Gastrocnemius medialis (tissue), 4 donors: ENCODE data around the gene THBD. TPM values are rescaled to one million over a fixed set of nuclear protein-coding genes. Genes with fewer than 3 reads are reported as not detected.

Experiments
- ATAC-seq, 2 donors: fragments of 150-250 bp; one replicate each; pipeline ENCODE4 v1.9.1; 2016
- DNase-seq, 2 donors: peaks; one replicate each; pipeline ENCODE4 v3.0.0-alpha.2; 2019
- H3K27ac ChIP-seq, 4 donors: fragments of 200-600 bp; sonication (generic); 1 replicate in 1 of 4; 2 replicates in 3 of 4; pipeline ENCODE4 v1.5.1; 2016 to 2018; ENCODE audit warnings: mild to moderate bottlenecking in 2 of 4, moderate library complexity in 1 of 4
- H3K27me3 ChIP-seq, 3 donors: fragments of 200-600 bp; sonication (generic) in 2 of 3; 1 replicate in 1 of 3; 2 replicates in 2 of 3; pipeline versions ENCODE4 v1.5.1 to v1.6.0; 2016 to 2019; ENCODE audit warnings: mild to moderate bottlenecking in 1 of 3, moderate library complexity in 1 of 3
- H3K36me3 ChIP-seq, 2 donors: fragments of 200-600 bp; sonication (generic) in 1 of 2; one replicate each; pipeline ENCODE4 v1.5.1; 2017 to 2018
- H3K4me1 ChIP-seq, 2 donors: fragments of 200-600 bp; sonication (generic) in 1 of 2; one replicate each; pipeline ENCODE4 v1.5.1; 2016 to 2017; ENCODE audit warnings: mild to moderate bottlenecking in 2 of 2
- H3K4me3 ChIP-seq, 4 donors: fragments of 200-600 bp; sonication (generic) in 3 of 4; 1 replicate in 1 of 4; 2 replicates in 3 of 4; pipeline ENCODE4 v1.5.1; 2016 to 2019; ENCODE audit warnings: mild to moderate bottlenecking in 2 of 4
- H3K9me3 ChIP-seq, 3 donors: fragments of 200-600 bp; sonication (generic) in 2 of 3; 1 replicate in 1 of 3; 2 replicates in 2 of 3; pipeline ENCODE4 v1.5.1; 2016 to 2019
- POLR2A ChIP-seq, 2 donors: fragments of 450-650 bp; IDR thresholded peaks; one replicate each; pipeline ENCODE4 v1.6.1; 2017; ENCODE audit warnings: antibody characterized with exemption in 2 of 2, mild to moderate bottlenecking in 2 of 2, moderate library complexity in 2 of 2
- in situ Hi-C, 4 donors: fragments of 200-750 bp; cut with MboI; loops; one replicate each; pipeline versions ENCODE4 v1.15.0 to v1.8.0; 2017; ENCODE audit warnings: low sequenced_read_pairs in 4 of 4
- intact Hi-C: fragments of 100-400 bp; cut with DNase I; formaldehyde crosslinking; loops from one replicate; pipeline ENCODE4 v1.15.1; 2023; ENCODE audit warnings: low total_unique reads
- total RNA-seq, 4 donors: library from RNA; depleted of rRNA; stranded (reverse); fragments of >200 nt; gene quantifications; one replicate each; pipeline versions ENCODE4 v1.1.0 to v1.2.3, GENCODE V29; 2016
- TF ChIP-seq, protein P1 (sequence below), 5 experiments: fragments of 450-650 bp in 3 of 5; fragments of 200-600 bp in 2 of 5; sonication (generic) in 2 of 5; IDR thresholded peaks in 4 of 5; conservative IDR thresholded peaks in 1 of 5; 1 replicate in 4 of 5; 2 replicates in 1 of 5; pipeline ENCODE4 v1.5.1; 2016 to 2019; ENCODE audit warnings: antibody characterized with exemption in 5 of 5, mild to moderate bottlenecking in 3 of 5, moderate library complexity in 3 of 5

Gene THBD
- total RNA-seq, 4 donors from 2014 or later, result 9.0 to 25.7 (median 17.5) TPM

DNA sequence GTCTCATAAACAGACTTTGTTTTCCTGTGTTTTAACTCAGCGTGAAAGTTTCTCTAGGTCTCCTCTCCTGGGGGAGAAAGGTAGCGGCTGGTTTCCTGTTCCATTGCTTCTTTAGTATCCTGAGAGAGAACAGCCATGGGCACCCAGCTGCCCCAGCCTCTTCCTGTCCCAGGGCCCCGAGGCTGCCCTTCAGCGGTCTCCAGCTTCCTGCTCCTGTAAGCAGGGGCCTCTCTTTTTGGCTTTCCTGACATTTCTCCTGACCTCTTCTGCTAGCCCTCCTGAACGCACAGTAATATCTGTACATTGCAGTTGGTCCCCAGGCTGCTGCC is 16.8 kb downstream of the THBD start:
- no peaks in the 10 kb centered on the region for H3K36me3 ChIP-seq
- H3K9me3 ChIP-seq, result no peaks in the 10 kb centered on the region
- no peak for ATAC-seq
- DNase-seq, result no peak
- no peak overlapping the region for H3K4me3 ChIP-seq
- H3K4me1 ChIP-seq, result no peaks in the 10 kb centered on the region
- in situ Hi-C loops (loop anchor here (25.0 kb wide), 3 partner anchors 305 to 345 kb away; no protein-coding TSS in a partner anchor), intact Hi-C loops (no loop called here)
- TF ChIP-seq, protein P1, sequence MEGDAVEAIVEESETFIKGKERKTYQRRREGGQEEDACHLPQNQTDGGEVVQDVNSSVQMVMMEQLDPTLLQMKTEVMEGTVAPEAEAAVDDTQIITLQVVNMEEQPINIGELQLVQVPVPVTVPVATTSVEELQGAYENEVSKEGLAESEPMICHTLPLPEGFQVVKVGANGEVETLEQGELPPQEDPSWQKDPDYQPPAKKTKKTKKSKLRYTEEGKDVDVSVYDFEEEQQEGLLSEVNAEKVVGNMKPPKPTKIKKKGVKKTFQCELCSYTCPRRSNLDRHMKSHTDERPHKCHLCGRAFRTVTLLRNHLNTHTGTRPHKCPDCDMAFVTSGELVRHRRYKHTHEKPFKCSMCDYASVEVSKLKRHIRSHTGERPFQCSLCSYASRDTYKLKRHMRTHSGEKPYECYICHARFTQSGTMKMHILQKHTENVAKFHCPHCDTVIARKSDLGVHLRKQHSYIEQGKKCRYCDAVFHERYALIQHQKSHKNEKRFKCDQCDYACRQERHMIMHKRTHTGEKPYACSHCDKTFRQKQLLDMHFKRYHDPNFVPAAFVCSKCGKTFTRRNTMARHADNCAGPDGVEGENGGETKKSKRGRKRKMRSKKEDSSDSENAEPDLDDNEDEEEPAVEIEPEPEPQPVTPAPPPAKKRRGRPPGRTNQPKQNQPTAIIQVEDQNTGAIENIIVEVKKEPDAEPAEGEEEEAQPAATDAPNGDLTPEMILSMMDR (IDR thresholded peaks at IDR 0.05 in 4 of 5, conservative IDR thresholded peaks at IDR 0.05 in 1 of 5), result no peak
- TF ChIP-seq POLR2A (IDR thresholded peaks at IDR 0.05), result no peak
- peaks cover 7 to 12% (median 12%) of the 10 kb centered on the region in 3 donors for H3K27me3 ChIP-seq
- H3K27ac ChIP-seq, result no peak overlapping the region

DNA sequence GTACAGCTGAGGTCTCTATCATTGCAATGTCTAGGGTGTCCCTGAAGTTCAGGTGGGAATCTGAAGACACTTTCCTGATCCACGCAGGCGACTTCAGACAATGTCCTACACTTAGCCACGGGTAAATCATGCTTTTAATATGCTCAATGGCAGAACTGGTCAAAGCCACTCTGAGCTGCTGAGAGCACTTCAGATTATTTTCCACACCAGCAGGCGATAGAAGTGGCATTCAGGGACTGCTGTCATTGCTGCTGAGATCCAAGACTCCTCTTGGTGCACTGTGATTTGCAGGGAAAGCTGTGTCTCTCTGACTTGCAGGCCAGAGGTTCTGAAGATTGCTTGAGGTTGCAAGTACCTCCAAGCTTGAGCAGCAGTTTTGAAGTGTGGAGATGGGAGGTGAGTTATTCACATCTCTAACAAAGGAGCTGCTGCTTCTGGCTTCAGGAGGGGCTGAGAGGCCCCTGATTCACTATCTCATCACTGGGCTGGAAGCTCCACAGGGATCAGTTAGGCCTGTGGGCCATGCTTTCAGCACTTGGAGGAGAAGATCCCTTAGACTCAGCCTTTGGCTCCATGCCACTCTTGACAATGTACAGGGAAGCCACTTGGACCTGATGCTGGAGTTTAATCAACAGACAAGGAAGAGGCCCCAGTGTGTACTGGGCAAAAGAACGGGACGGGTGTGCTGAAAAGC is 17.3 kb downstream of the THBD start:
- TF ChIP-seq, protein P1 (IDR thresholded peaks at IDR 0.05 in 4 of 5, conservative IDR thresholded peaks at IDR 0.05 in 1 of 5), result no peak
- no peak for TF ChIP-seq POLR2A (IDR thresholded peaks at IDR 0.05)
- Histone ChIP-seq H3K4me3 (no peak overlapping the region), H3K27me3 (peaks cover 7 to 12% (median 12%) of the 10 kb centered on the region in 3 donors), H3K36me3 (no peaks in the 10 kb centered on the region), H3K27ac (no peak overlapping the region), H3K4me1 (no peaks in the 10 kb centered on the region), H3K9me3 (no peaks in the 10 kb centered on the region)
- DNase-seq (no peak), ATAC-seq (no peak)
- intact Hi-C loops (no loop called here), in situ Hi-C loops (loop anchor here (25.0 kb wide), 3 partner anchors 305 to 345 kb away; no protein-coding TSS in a partner anchor)

DNA sequence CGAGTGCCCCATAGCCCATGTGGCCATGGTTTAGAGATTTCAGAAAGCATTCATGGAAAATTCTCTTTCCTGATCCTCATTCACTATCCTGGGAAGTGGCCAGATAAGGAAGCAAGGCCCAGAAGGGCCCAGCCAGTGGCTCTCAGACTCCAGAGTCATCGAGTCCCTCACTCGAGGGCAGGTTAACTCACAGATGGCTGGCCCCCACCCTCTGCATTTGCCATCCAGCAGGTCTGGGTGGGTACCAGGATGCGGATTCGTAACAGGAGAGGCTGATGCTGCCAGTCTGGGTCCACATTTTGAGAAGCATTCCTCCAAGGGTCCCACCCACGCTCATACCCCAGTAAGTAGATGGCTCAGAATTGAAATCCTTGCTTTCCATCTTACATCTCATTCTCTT is 18.1 kb downstream of the THBD start:
- Histone ChIP-seq H3K4me3 (no peak overlapping the region), H3K9me3 (no peaks in the 10 kb centered on the region), H3K36me3 (no peaks in the 10 kb centered on the region), H3K27me3 (peaks cover 4 to 9% (median 8%) of the 10 kb centered on the region in 3 donors), H3K4me1 (no peaks in the 10 kb centered on the region), H3K27ac (no peak overlapping the region)
- intact Hi-C loops (no loop called here), in situ Hi-C loops (loop anchor here (25.0 kb wide), 3 partner anchors 306 to 344 kb away; no protein-coding TSS in a partner anchor)
- TF ChIP-seq POLR2A (IDR thresholded peaks at IDR 0.05), result no peak
- TF ChIP-seq, protein P1 (IDR thresholded peaks at IDR 0.05 in 4 of 5, conservative IDR thresholded peaks at IDR 0.05 in 1 of 5), result no peak
- DNase-seq, result no peak
- ATAC-seq, result no peak

DNA sequence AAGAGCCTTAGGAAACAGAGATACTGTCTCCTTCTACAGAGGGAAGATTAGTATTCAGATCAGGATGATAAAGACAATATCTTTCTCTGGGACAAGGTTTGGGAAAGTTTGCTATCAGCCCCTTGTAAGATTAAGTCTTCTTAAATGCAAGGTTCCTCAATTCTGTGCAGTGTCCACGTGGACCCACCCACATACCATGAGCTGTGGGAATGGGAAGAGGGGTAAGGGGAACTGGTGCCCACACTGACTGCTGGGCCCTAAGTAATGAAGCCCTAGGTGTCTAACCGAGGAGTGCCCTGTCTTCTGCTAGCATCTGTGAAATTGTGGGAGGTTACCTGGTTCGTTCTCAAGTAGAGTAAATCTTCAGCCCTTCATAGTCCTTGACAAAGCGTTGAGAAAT is 20.1 kb downstream of the THBD start:
- Histone ChIP-seq H3K4me1 (no peaks in the 10 kb centered on the region), H3K9me3 (no peaks in the 10 kb centered on the region), H3K27ac (no peak overlapping the region), H3K4me3 (no peak overlapping the region), H3K27me3 (no peaks in the 10 kb centered on the region), H3K36me3 (no peaks in the 10 kb centered on the region)
- in situ Hi-C loops (loop anchor here (25.0 kb wide), 3 partner anchors 308 to 342 kb away; no protein-coding TSS in a partner anchor), intact Hi-C loops (no loop called here)
- TF ChIP-seq POLR2A (IDR thresholded peaks at IDR 0.05), result no peak
- TF ChIP-seq, protein P1 (IDR thresholded peaks at IDR 0.05 in 4 of 5, conservative IDR thresholded peaks at IDR 0.05 in 1 of 5), result no peak
- ATAC-seq, result no peak
- DNase-seq, result no peak
